MM.1S (cell line): ENCODE data around the gene IRGQ.

Experiments
- EZH2 ChIP-seq: fragments of 300-600 bp; sonication (generic); optimal IDR thresholded peaks from 2 replicates; pipeline ENCODE3; 2017; ENCODE audit warnings: low read depth, mild to moderate bottlenecking, antibody characterized with exemption, low read length, mixed read lengths
- TF ChIP-seq, protein P1 (sequence below): fragments of 300-600 bp; sonication (generic); IDR thresholded peaks from 2 replicates; pipeline ENCODE4 v1.5.1; 2016; ENCODE audit warnings: antibody characterized with exemption, low read length, mixed read lengths

GRCh38 chr19:43541920-43542650 is 53.8 kb downstream of the IRGQ start:
- TF ChIP-seq, protein P1, sequence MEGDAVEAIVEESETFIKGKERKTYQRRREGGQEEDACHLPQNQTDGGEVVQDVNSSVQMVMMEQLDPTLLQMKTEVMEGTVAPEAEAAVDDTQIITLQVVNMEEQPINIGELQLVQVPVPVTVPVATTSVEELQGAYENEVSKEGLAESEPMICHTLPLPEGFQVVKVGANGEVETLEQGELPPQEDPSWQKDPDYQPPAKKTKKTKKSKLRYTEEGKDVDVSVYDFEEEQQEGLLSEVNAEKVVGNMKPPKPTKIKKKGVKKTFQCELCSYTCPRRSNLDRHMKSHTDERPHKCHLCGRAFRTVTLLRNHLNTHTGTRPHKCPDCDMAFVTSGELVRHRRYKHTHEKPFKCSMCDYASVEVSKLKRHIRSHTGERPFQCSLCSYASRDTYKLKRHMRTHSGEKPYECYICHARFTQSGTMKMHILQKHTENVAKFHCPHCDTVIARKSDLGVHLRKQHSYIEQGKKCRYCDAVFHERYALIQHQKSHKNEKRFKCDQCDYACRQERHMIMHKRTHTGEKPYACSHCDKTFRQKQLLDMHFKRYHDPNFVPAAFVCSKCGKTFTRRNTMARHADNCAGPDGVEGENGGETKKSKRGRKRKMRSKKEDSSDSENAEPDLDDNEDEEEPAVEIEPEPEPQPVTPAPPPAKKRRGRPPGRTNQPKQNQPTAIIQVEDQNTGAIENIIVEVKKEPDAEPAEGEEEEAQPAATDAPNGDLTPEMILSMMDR: no peak
- no peak for TF ChIP-seq EZH2
